GM21367 (cell line): Measurements from ENCODE around the gene ILF3.

ENCODE experiments used
- ATAC-seq: cut with Tn5 transposase; IDR thresholded peaks from one replicate; pipeline ENCODE4 v1.9.1; 2021; ENCODE audit not compliant: unreplicated experiment

Gene ILF3

GRCh38 chr19:10653732-10654609 lies at the start of gene ILF3:
Gene ILF3 (plus strand): TSS chr19:10654346. CDS start chr19:10670606, 16,260 bp downstream.
- peak; percentile 52 for ATAC-seq

GRCh38 chr19:10604460-10604980 lies 49.6 kb upstream of the ILF3 start:
- peak; percentile 16 for ATAC-seq

- ATAC-seq = no peak
Observed at GRCh38 chr19:10611907-10612306, 42.2 kb upstream of the ILF3 start.

- no peak for ATAC-seq
Observed at GRCh38 chr19:10612499-10613119, 41.5 kb upstream of the ILF3 start.

GRCh38 chr19:10615429-10616023 lies 38.6 kb upstream of the ILF3 start:
- ATAC-seq = no peak

GRCh38 chr19:10617409-10618121 lies 36.6 kb upstream of the ILF3 start:
- no peak for ATAC-seq

GRCh38 chr19:10618846-10619245 lies 35.3 kb upstream of the ILF3 start:
- ATAC-seq = no peak

GRCh38 chr19:10620786-10621185 lies 33.4 kb upstream of the ILF3 start:
- no peak for ATAC-seq

GRCh38 chr19:10621966-10622365 lies 32.2 kb upstream of the ILF3 start:
- ATAC-seq = no peak

GRCh38 chr19:10624585-10624984 lies 29.6 kb upstream of the ILF3 start:
- no peak for ATAC-seq

- ATAC-seq = no peak
Observed at GRCh38 chr19:10625003-10625761, 29.0 kb upstream of the ILF3 start, which contains the start of gene SLC44A2. Gene SLC44A2 (plus strand): TSS chr19:10625553. CDS start chr19:10625634, 81 bp downstream.

- no peak for ATAC-seq
Observed at GRCh38 chr19:10625762-10626138, 28.4 kb upstream of the ILF3 start.

GRCh38 chr19:10631874-10632273 lies 22.3 kb upstream of the ILF3 start:
- ATAC-seq = no peak

GRCh38 chr19:10634430-10634829 lies 19.7 kb upstream of the ILF3 start:
- no peak for ATAC-seq

GRCh38 chr19:10634963-10635362 lies 19.2 kb upstream of the ILF3 start:
- ATAC-seq = no peak

- ATAC-seq = no peak
Observed at GRCh38 chr19:10636304-10636972, 17.7 kb upstream of the ILF3 start.

GRCh38 chr19:10637894-10638293 lies 16.3 kb upstream of the ILF3 start:
- no peak for ATAC-seq

- no peak for ATAC-seq
Observed at GRCh38 chr19:10639836-10640235, 14.3 kb upstream of the ILF3 start.

GRCh38 chr19:10640361-10640760 lies 13.8 kb upstream of the ILF3 start:
- ATAC-seq = no peak

GRCh38 chr19:10641248-10641647 lies 12.9 kb upstream of the ILF3 start:
- no peak for ATAC-seq
